Measurements from ENCODE around the gene UGT1A5.

The UGT1A5 gene

DNA sequence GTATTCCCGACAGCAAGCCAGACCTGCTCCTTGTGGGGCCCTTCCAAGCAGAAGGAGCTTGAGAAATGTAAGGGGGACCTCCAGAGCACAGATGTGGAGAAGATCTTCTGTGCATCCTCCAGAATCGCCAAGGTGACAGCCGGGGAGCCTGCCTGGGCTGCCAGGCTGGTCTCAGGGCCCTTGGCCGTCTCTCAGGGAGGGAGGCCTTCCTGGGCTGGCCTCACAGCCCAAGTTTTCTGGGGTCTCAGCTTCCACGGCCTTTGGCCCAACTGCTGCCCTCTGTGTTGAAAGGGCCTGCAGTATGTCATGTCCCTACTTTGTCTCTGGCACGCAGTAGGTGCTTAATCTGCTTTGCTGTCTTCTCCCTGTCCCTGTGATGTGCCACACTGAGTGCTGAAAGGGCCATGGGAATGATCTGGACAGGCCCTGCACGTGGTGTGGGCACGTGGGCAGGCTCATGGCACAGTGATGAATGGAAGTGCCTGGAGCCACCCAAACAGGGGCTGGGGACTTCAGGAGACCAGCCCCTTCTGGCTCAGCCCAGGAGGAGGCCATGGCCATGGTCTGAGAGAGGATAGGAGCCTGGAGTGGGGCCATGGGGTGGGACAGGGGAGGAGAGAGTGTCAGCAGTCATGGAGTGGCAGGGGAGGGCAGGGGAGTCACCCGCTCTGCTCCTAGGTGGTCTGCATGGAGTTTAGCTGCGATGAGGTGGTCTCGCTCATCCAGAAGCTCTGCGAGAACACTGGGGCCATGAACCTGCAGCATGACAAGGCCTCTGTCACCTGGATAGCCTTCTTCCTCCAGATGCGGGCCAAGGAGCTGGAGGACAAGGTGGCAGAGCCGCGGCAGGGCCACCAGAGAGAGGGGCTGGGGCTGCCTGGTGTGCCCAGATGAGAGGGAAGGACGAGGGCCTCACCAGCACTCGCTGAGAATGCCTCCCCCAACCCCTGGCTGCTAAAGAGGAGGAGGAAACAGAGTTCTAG lies 106.2 kb downstream of the UGT1A5 start:
- no peak overlapping the region for H3K4me3 ChIP-seq (ENCODE audit: low read depth, low read length)
- TF ChIP-seq, protein P1, sequence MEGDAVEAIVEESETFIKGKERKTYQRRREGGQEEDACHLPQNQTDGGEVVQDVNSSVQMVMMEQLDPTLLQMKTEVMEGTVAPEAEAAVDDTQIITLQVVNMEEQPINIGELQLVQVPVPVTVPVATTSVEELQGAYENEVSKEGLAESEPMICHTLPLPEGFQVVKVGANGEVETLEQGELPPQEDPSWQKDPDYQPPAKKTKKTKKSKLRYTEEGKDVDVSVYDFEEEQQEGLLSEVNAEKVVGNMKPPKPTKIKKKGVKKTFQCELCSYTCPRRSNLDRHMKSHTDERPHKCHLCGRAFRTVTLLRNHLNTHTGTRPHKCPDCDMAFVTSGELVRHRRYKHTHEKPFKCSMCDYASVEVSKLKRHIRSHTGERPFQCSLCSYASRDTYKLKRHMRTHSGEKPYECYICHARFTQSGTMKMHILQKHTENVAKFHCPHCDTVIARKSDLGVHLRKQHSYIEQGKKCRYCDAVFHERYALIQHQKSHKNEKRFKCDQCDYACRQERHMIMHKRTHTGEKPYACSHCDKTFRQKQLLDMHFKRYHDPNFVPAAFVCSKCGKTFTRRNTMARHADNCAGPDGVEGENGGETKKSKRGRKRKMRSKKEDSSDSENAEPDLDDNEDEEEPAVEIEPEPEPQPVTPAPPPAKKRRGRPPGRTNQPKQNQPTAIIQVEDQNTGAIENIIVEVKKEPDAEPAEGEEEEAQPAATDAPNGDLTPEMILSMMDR (IDR thresholded peaks at IDR 0.05; ENCODE audit: insufficient read depth, low read length, missing control alignments), result no peak
- ChIA-PET POLR2A (no interaction called here), CTCF (no interaction called here)
- no peak for DNase-seq (ENCODE audit: low read depth, low spot score)

DNA sequence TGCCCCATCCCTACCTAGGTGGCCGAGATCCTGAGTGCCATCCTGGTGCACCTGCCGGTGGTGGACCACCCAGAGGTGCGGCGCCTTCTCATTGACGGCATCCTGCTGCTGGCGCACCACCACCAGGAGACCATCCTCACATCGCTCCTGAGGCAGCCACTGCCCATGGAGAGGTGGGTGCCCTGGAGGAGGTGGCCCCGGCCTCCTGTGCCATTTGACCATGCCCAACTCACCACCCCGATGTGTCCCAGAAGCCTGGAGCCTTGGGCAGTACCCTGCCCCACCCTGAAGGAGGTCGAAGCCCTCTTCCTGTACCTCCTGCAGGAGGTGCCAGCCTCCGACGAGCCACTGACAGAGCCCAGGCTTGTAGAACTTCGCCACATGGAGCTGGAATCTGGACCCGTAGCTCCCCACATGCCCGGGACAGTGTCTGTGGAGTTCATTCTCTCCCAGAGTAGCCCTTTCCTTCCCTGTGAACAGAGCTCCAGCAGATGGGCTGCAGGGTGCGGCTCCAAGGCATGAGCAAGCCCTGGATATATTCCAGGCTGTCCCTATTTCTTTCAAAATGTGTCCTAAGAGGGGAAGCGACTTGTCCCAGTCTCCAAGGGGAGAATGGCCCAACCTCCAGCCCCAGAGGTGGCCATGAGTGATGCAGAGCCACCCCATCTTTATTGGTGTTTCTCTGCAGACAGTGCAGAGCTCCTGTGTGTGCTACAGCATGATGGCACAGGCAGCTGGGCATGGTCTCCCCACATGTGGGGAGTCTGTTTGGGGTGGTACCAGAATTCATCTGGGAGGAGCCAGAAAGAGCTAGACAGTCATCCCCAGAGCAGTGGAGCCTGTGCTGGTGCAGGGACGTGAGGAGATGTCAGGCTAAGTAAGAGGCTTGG lies 107.4 kb downstream of the UGT1A5 start:
- DNase-seq (ENCODE audit: low read depth, low spot score), result no peak
- TF ChIP-seq, protein P1 (IDR thresholded peaks at IDR 0.05; ENCODE audit: insufficient read depth, low read length, missing control alignments), result no peak
- H3K4me3 ChIP-seq (ENCODE audit: low read depth, low read length), result no peak overlapping the region
- ChIA-PET POLR2A (no interaction called here), CTCF (no interaction called here)

DNA sequence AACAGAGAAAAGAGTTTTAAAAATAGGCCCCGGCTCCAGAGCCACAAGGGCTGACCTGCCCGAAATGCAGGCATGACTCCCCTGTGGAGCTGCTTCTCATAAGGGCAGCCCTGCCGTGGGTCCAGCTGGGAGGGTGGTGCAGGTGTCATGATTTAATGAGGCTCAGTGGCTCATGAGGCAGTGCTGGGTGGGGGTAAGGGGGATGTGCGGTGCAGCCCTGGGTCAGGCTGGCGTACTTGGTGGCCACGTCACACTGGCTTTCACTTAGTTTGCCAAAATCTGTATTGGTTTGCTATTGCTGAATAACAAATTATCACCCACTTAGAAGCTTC lies 108.0 kb downstream of the UGT1A5 start:
- no peak overlapping the region for H3K4me3 ChIP-seq (ENCODE audit: low read depth, low read length)
- CTCF ChIA-PET, result no interaction called here
- DNase-seq (ENCODE audit: low read depth, low spot score), result no peak
- POLR2A ChIA-PET, result no interaction called here
- TF ChIP-seq, protein P1 (IDR thresholded peaks at IDR 0.05; ENCODE audit: insufficient read depth, low read length, missing control alignments), result no peak

DNA sequence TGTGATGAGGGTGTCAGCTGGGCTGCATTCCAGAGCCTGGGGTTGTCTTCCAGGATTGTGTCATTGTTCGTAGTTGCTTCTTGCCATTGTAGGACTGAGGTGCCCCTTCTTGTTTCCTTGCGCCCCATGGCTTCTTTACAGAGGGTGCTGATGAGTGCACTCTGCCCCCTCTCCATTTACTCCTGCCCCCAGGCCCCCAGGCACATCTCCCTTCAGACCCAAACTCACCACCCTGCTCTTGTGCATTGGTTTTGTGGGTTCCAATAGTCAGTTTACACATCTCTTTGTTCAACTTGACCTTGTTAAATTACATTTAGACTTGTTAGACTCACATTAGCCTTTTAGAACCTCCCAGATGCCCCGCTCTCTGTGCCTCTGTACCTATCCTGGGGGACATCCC lies 108.5 kb downstream of the UGT1A5 start:
- TF ChIP-seq, protein P1 (IDR thresholded peaks at IDR 0.05; ENCODE audit: insufficient read depth, low read length, missing control alignments), result no peak
- CTCF ChIA-PET, result no interaction called here
- no peak for DNase-seq (ENCODE audit: low read depth, low spot score)
- POLR2A ChIA-PET, result no interaction called here
- no peak overlapping the region for H3K4me3 ChIP-seq (ENCODE audit: low read depth, low read length)

DNA sequence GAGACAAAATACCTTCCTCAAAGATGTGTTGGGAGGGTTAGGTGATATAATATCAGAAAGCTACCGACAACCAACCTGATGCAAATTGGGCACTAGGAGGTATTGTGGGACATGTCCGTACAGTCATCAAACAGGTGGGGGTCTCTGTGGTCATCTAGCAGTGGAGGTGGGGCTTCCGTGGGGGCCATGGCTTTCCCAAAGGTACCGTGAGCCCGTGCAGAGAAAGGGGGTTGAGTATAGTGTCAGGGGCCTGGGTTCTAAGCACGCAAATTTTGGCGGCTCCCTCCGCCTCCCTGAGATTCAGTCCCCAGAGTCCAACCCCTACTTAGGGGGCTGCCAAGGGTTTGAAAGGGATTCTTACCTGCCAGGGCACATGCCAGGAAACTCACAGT lies 109.0 kb downstream of the UGT1A5 start:
- TF ChIP-seq, protein P1 (IDR thresholded peaks at IDR 0.05; ENCODE audit: insufficient read depth, low read length, missing control alignments), result no peak

More for the DNA sequence above, 109.0 kb downstream of the UGT1A5 start:
- no peak for DNase-seq (ENCODE audit: low read depth, low spot score)
- ChIA-PET CTCF (no interaction called here), POLR2A (no interaction called here)
- no peak overlapping the region for H3K4me3 ChIP-seq (ENCODE audit: low read depth, low read length)
